ENCODE data around the gene LPAR6.

- TF ChIP-seq CTCF (IDR thresholded peaks at IDR 0.05) (no peak), POLR2A (IDR thresholded peaks at IDR 0.05) (no peak), POLR2AphosphoS5 (IDR thresholded peaks at IDR 0.05) (no peak), EP300 (IDR thresholded peaks at IDR 0.05) (no peak)
These were observed 21.3 kb upstream of the LPAR6 start for GRCh38 chr13:48434200-48434599.

All from stomach (tissue), 4 donors.